Measurements from ENCODE around the gene LHPP.

The LHPP gene

DNA sequence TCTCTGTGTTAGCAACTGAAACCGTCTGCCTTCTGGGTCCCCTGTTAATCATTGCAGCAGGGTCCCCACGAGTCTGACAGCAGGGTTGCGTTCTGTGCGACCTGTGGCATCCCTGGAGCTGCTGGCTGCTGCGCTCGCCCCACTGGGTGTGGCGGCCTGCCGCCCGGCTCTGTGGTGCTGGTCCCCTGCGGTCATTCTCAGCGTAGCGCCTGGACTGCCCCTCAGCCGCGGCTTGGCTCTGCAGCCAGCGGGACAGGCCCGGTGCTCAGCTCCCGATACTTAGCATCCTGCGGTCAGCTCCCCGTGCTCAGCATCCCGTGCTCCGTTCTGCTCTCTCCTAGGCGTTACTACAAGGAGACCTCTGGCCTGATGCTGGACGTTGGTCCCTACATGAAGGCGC is 35.0 kb downstream of the LHPP start:
- DNase-seq (ENCODE audit: low read depth in 1 of 2, low spot score in 1 of 2): no peak
- in situ Hi-C loops (cut with HindIII; ENCODE audit: low pct_unique_long_range_greater_than_20kb, low sequenced_read_pairs): no loop called here
- no peak for TF ChIP-seq JUND (IDR thresholded peaks at IDR 0.05; ENCODE audit: low read depth)

DNA sequence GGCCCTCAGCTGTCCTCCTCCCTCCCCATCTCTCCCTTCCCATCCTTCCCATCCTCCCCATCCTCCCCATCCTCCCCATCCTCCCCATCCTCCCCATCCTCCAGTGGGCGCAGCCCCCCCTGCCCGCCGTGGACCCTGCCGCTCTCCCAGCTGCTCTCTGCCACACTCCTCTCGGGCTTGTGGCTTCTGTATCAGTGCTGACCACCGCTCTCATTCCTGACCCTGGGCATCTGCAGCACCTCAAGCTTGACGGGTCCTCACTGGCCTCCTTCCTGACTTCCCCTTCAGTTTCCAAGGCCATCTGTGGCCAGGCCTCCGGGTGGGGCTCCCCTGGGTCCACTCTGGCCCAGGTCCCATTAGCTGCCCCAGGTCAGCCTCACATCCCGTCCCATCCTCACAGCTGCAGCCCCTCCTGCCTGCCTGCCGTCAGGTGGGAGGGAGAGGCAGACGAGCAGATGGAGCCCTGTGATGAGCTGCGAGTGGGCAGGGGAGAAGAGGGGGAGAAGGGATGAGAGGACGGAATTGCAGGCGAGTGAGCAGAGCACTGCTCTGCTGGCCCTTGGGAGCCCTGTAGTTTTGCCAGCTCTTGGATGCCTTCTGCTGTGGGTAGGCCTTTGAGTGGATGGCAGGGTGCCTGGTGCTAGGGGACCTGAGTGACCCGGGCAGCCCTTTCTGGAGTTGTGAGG is 35.7 kb downstream of the LHPP start:
- no peak for DNase-seq (ENCODE audit: low read depth in 1 of 2, low spot score in 1 of 2)
- in situ Hi-C loops (cut with HindIII; ENCODE audit: low pct_unique_long_range_greater_than_20kb, low sequenced_read_pairs): no loop called here
- no peak for TF ChIP-seq JUND (IDR thresholded peaks at IDR 0.05; ENCODE audit: low read depth)

DNA sequence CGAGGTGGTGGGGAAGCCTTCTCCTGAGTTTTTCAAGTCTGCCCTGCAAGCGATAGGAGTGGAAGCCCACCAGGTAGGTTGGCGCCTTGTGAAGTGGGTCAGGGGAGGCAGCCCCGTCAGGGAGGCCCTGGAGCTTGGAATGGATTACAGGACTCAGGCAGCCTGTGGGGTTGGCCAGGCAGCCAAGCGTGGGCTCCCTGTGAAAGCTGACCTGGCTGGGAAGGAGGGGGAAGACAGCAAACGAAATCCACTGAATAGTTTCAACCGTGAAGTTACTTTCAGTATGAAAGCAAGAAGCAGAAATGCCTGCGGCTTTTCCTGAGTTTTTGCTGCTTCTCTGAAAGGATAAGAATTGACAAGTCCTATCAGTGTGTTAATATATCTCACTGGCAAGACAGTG is 36.4 kb downstream of the LHPP start:
- no peak for TF ChIP-seq JUND (IDR thresholded peaks at IDR 0.05; ENCODE audit: low read depth)
- in situ Hi-C loops (cut with HindIII; ENCODE audit: low pct_unique_long_range_greater_than_20kb, low sequenced_read_pairs): no loop called here
- DNase-seq (ENCODE audit: low read depth in 1 of 2, low spot score in 1 of 2): no peak

DNA sequence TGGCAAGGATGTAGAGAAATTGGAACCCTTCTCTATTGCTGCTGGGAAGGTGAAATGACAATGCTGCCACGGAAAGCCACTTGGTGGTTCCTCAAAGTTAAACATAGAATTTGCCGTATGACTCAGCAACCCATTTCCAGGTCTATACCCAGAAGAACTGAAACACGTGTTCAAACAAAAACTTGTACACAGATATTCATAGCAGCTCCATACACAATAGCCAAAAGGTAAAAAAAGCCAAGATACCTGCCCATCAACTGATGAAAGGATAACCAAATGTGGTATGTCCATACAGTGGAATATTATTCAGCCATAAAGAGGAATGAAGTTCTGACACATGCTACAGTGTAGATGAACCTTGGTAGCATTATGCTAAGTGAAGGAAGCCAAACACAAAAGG is 39.1 kb downstream of the LHPP start:
- DNase-seq (ENCODE audit: low read depth in 1 of 2, low spot score in 1 of 2): no peak
- TF ChIP-seq JUND (IDR thresholded peaks at IDR 0.05; ENCODE audit: low read depth): no peak
- in situ Hi-C loops (cut with HindIII; ENCODE audit: low pct_unique_long_range_greater_than_20kb, low sequenced_read_pairs): no loop called here

DNA sequence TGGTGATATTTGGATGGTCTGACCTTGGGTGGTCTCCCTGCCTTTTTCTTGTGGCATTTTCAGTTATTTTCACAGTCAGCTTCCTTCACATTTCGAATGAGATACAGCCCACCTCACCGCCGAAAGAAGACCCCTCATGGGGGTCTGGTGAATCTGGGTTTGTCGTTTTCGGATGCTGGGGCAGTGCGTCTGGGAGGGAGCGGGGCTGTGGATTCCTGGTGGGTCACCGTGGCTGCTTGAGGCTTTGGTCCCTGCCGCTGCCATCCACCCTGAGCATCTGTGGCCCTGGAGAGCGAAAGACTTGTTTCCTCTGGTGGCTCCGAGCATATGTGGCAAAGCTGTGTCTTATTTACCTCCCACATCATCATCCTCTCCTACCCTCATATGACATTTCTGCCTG is 43.1 kb downstream of the LHPP start:
- TF ChIP-seq JUND (IDR thresholded peaks at IDR 0.05; ENCODE audit: low read depth): no peak
- DNase-seq (ENCODE audit: low read depth in 1 of 2, low spot score in 1 of 2): no peak
- in situ Hi-C loops (cut with HindIII; ENCODE audit: low pct_unique_long_range_greater_than_20kb, low sequenced_read_pairs): no loop called here

DNA sequence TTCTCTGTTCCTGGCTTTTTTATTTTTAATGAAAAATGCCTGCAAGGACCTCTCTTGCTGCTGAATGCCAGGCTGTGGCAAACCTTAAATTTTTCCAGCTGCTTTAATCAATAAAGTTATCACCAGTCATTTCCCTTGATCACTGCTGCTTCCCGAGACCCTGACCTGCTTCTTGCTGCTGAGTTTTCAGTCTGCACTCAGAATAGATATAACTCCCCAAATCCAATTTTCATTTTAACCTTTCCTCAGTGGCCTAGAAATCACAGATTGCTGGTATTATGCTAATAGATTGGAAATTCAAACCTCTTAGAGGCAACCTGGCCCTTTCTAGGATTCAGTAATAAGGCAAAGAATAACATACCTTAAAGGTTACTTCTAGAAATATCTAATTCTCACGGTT is 43.7 kb downstream of the LHPP start:
- no peak for TF ChIP-seq JUND (IDR thresholded peaks at IDR 0.05; ENCODE audit: low read depth)
- DNase-seq (ENCODE audit: low read depth in 1 of 2, low spot score in 1 of 2): no peak
- in situ Hi-C loops (cut with HindIII; ENCODE audit: low pct_unique_long_range_greater_than_20kb, low sequenced_read_pairs): no loop called here

DNA sequence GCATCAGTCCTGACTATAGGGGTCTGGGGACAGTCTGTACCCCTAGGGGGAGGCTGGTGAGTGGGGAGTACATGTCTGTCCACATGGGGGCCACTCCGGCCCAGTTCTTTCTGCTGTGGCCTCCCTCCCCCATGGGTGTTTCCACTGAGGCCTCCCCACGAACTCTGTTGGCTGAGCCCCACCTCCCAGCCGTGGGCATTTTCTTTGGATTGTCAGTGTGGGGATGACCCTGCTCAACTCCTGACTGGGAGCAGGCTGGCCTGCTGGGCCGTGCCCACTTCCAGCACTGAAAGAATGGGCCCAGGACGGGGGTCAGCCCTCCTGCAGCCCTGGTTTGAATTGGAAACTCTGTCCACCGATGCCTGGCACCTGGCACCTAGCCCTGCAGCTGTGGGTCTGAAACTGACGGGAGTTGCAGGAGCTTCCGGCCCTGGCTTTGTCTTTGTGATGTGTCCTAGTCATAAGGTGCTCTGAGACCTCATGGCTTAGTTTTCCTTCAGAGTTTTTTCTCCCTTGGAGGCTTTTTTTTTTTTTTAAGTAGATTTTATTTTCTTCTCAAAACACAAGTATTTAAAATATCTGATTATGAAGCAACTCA is 46.5 kb downstream of the LHPP start:
- no peak for TF ChIP-seq JUND (IDR thresholded peaks at IDR 0.05; ENCODE audit: low read depth)
- in situ Hi-C loops (cut with HindIII; ENCODE audit: low pct_unique_long_range_greater_than_20kb, low sequenced_read_pairs): no loop called here
- no peak for DNase-seq (ENCODE audit: low read depth in 1 of 2, low spot score in 1 of 2)

DNA sequence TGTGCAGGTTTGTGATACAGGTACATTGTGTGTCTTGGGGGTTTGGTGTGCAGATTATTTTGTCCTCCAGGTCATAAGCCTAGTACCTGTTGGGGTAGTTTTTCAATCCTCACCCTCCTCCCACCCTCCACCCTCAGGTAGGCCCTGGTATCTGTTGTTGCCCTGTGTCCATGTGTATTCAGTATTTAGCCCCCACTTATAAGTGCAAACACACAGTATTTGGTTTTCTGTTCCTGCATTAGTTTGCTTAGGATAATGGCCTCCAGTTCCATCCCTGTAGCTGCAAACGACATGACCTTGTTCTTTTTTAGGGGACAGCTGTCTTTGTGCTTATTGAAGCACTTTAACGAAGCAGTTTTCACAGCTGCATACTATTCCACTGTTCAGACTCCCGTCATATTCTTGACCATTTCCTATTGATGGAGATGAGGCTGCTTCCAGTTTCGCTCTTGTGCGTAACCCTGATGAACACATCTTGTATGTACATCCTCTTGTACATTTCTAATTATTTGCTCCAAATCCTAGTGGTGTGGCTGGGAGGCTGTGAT is 47.4 kb downstream of the LHPP start:
- in situ Hi-C loops (cut with HindIII; ENCODE audit: low pct_unique_long_range_greater_than_20kb, low sequenced_read_pairs): no loop called here
- no peak for TF ChIP-seq JUND (IDR thresholded peaks at IDR 0.05; ENCODE audit: low read depth)

DNA sequence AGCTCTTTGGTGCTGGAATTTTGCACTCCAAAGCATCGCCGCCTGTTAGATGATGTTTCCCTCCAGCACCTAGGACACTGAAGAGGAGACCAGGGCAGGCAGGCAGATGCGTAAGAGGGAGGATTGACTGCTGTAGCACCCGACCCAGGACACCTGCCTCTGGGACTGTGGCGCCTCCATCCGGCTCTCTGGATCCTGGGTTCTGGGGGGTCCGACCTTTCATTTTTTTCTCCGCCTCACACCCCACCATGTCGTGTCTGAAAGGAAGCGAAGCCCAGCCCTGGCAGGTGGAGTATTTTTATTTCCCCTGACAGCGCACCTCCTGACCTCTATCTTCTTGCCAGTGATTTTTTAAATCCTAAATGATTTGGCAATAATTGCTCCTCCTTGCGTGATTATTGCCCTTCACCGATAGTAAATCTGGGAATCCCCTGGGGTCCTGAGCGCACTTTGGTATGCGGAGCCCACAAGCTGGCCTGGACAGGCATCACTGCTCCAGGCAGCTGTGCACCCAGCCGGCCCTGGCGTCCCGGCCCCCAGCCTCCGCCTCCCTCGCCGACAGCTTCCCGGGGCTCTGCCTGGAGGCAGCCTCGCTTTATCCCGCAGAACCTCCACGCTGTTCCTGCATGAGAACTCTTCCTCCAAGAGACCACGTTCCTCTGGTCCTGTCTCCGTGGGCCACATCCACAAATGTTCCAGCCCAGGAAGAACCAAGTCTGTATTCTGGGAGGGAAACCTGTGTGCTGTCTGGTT is 48.4 kb downstream of the LHPP start:
- no peak for TF ChIP-seq JUND (IDR thresholded peaks at IDR 0.05; ENCODE audit: low read depth)
- in situ Hi-C loops (cut with HindIII; ENCODE audit: low pct_unique_long_range_greater_than_20kb, low sequenced_read_pairs): no loop called here
- DNase-seq (ENCODE audit: low read depth in 1 of 2, low spot score in 1 of 2): no peak

More for the DNA sequence above, 47.4 kb downstream of the LHPP start:
- DNase-seq (ENCODE audit: low read depth in 1 of 2, low spot score in 1 of 2): no peak

DNA sequence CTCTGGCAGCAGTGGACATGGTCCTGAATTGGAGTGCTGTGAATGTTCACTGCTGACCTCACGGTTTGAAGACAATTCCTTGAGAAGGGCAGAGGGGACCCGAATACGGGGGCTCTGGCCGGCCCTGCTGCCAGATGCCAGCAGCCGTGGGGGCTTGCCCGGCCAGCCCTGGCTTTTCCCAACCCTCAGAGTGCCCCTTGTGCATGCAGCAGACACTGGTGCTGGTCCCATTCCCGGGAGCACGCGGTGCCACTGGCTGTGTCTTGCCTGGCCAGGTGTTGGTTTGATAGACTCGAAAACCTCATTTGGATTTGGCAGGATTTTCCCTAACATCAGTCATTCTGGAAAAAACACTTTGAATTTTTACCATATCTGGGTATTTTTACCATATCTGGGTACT is 49.1 kb downstream of the LHPP start:
- in situ Hi-C loops (cut with HindIII; ENCODE audit: low pct_unique_long_range_greater_than_20kb, low sequenced_read_pairs): no loop called here
- no peak for TF ChIP-seq JUND (IDR thresholded peaks at IDR 0.05; ENCODE audit: low read depth)
- DNase-seq (ENCODE audit: low read depth in 1 of 2, low spot score in 1 of 2): no peak

DNA sequence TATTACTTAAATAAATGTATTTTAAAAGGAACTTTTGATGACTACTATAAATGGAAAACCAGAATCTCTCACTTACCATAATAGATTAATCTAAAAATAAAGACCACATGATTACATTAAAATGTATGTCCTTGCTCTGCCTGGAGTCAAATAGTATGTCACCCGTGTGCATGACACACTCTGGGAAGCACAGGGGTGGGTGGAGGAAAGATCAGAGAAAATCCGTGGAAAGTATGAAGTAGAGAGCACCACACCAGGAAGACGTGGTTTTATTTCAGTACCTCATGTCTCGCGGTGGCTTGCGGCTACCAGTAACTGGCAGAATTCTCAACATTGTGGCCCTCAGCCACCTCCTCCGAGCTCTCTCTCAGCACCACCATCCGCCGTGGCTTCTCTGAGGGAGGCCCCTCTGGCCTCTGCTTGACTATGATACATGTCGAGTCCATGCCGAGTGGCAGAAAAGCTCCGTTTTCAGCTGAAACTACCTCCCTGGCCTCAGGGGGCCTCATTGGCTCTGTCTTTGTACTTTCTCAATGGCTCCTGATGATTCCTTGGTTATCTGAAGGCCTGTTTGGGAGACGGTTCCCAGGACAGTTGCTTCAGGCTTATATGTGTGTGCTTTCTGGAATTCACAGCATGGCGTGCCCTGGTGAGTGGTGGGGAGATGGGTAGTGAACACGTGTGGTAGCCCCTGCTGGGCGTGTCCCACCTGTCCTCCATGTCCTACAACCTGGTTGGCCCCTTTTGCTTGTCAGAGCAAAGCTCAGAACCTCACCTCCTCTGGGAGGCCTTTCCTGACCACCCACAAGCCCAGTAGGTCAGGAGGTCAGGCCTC is 49.8 kb downstream of the LHPP start:
- no peak for TF ChIP-seq JUND (IDR thresholded peaks at IDR 0.05; ENCODE audit: low read depth)
- DNase-seq (ENCODE audit: low read depth in 1 of 2, low spot score in 1 of 2): no peak
- in situ Hi-C loops (cut with HindIII; ENCODE audit: low pct_unique_long_range_greater_than_20kb, low sequenced_read_pairs): no loop called here

DNA sequence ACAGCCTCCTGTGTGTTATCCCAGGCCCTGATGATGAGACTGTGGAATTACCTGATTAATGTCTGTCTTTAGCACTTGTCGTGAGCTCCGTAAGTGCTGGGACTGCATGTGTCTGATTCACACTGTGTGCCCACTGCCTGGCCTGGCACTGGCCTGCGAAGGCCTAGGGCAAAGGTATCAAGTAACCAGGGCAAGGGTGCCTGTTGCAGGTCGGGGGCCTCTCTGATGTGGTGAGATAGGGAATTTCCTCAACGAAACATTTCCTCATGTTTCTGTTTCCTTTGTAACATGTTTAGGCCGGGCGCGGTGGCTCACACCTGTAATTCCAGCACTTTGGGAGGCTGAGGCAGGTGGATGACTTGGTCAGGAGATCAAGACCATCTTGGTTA is 50.4 kb downstream of the LHPP start:
- in situ Hi-C loops (cut with HindIII; ENCODE audit: low pct_unique_long_range_greater_than_20kb, low sequenced_read_pairs): no loop called here
- DNase-seq (ENCODE audit: low read depth in 1 of 2, low spot score in 1 of 2): no peak
- TF ChIP-seq JUND (IDR thresholded peaks at IDR 0.05; ENCODE audit: low read depth): no peak

Measured in T47D (cell line).